ENCODE results near the gene VARS2.

VARS2 gene

DNA sequence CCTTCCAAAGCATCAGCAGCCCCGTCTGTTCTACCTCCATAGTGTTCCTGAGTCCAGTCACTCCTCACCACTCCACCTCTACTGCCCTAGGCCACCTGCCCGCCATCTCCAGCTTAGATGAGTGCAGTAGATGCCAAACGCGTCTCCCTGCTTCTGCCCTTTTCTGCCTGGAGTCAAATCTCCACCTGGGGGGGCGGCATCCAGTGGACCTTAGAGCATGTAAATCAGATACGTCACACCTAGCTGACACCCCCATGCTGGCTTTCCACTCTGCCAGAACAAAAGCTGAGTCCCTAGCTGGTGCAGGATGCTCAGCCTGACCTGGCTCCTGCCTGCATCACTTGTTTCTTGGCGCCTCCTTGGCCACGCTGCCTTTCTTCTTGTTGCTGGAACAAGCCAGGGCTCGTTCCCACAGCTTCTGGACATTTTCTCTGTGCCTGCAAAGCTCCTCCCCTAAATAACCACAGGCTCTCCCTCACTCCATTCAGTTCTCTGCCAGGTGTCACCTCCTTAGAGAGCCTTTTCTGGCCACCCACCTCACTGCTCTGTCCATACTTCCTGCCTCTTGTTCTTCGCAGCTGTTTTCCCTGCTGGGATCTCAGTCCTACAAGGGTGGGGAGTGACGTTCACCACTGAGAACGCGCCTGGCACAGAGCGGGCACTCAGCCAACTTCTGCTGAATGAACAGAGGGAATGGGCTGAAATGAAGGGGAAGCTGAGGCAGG is 24.0 kb upstream of the VARS2 start:
- no peak for TF ChIP-seq CTCF (IDR thresholded peaks at IDR 0.05; ENCODE audit: low read depth, low read length)
- no peak overlapping the region for H3K4me3 ChIP-seq (ENCODE audit: low read depth, low read length)
- in situ Hi-C loops (cut with HindIII; ENCODE audit: low sequenced_read_pairs) = no loop called here
- peak; percentile 30 for DNase-seq (ENCODE audit: low read depth, low spot score)

- in situ Hi-C loops (cut with HindIII; ENCODE audit: low sequenced_read_pairs) = no loop called here
- no peak for DNase-seq (ENCODE audit: low read depth, low spot score)
- no peak overlapping the region for H3K4me3 ChIP-seq (ENCODE audit: low read depth, low read length)
- TF ChIP-seq CTCF (IDR thresholded peaks at IDR 0.05; ENCODE audit: low read depth, low read length) = no peak
Observed at GRCh38 chr6:30890646-30891449, 23.2 kb upstream of the VARS2 start.

GRCh38 chr6:30891450-30891723 is 22.7 kb upstream of the VARS2 start:
- DNase-seq (ENCODE audit: low read depth, low spot score) = no peak
- TF ChIP-seq CTCF (IDR thresholded peaks at IDR 0.05; ENCODE audit: low read depth, low read length) = no peak
- no peak overlapping the region for H3K4me3 ChIP-seq (ENCODE audit: low read depth, low read length)
- in situ Hi-C loops (cut with HindIII; ENCODE audit: low sequenced_read_pairs) = no loop called here

DNA sequence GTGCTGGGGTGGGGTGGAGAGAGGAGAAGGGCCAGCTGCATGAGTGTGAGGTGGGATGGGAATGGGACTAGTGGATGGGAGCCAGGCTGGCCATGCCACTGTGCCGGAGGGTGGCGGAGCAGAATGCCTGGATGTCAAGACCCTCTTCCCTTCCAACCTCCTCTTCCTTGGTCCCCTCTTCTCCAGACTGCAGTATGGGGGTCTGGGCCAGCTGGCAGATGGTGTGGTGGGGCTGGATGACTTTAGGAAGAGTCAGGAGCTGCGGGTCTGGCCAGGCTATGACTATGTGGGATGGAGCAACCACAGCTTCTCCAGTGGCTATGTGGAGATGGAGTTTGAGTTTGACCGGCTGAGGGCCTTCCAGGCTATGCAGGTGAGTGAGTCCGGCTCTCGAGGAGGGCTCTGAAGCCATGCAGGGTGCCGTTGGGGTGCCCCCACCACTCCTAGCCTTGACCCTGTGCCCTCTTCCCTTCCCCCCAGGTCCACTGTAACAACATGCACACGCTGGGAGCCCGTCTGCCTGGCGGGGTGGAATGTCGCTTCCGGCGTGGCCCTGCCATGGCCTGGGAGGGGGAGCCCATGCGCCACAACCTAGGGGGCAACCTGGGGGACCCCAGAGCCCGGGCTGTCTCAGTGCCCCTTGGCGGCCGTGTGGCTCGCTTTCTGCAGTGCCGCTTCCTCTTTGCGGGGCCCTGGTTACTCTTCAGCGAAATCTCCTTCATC is 22.1 kb upstream of the VARS2 start:
- in situ Hi-C loops (cut with HindIII; ENCODE audit: low sequenced_read_pairs) = no loop called here
- H3K4me3 ChIP-seq (ENCODE audit: low read depth, low read length) = no peak overlapping the region
- no peak for TF ChIP-seq CTCF (IDR thresholded peaks at IDR 0.05; ENCODE audit: low read depth, low read length)
- DNase-seq (ENCODE audit: low read depth, low spot score) = no peak

GRCh38 chr6:30893001-30893591 is 20.9 kb upstream of the VARS2 start:
- DNase-seq (ENCODE audit: low read depth, low spot score) = no peak
- TF ChIP-seq CTCF (IDR thresholded peaks at IDR 0.05; ENCODE audit: low read depth, low read length) = peak; percentile 28
- in situ Hi-C loops (cut with HindIII; ENCODE audit: low sequenced_read_pairs) = no loop called here
- H3K4me3 ChIP-seq (ENCODE audit: low read depth, low read length) = no peak overlapping the region

DNA sequence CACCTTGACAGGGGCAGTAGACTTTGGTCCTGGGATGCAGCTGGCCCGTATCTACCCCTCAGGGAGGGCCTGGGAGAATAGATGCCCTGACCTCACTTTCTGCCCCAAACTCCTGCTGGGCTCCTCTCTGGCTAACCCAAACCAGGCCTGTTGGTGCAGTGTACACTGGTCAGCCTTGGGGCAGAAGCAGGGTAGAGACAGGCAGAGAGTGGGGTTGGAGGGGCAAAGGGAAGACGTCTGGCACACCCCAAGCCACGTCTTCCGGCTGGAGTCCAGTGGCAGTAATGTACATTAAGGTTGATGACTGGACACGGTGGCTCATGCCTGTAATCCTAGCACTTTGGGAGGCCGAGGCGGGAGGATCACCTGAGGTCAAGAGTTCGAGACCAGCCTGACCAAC is 20.4 kb upstream of the VARS2 start:
- no peak for TF ChIP-seq CTCF (IDR thresholded peaks at IDR 0.05; ENCODE audit: low read depth, low read length)
- no peak for DNase-seq (ENCODE audit: low read depth, low spot score)
- in situ Hi-C loops (cut with HindIII; ENCODE audit: low sequenced_read_pairs) = no loop called here
- no peak overlapping the region for H3K4me3 ChIP-seq (ENCODE audit: low read depth, low read length)

Data from astrocyte of the spinal cord (primary cell).